C1 segment of cervical spinal cord (tissue), 14 donors: Measurements from ENCODE around the gene PLA2G4B.

Experiments used
- DNase-seq, 14 donors: peaks; one replicate each; lab custom pipeline; 2025; lab: John Stamatoyannopoulos, UW

The PLA2G4B gene

DNA sequence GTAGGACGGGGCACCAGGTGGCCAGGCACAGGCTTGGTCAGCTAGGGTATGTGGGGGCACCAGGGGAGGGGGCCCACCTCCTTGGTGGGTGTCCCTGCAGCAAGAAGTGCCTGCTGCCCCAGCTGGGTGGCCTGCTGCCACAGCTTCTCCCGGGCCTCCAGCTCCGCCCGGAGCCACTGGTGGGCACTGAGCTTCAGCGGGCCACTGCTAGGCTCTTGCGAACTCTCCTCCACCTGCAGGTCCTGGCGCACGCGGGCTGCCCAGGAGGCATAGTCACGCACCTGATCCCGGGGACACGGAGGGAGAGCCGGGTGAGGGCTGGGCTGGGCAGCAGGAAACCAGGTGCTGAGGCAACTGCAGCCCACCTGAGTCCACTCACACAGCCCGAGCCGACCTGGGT is 29.7 kb downstream of the PLA2G4B start:
- DNase-seq, result no peak

DNA sequence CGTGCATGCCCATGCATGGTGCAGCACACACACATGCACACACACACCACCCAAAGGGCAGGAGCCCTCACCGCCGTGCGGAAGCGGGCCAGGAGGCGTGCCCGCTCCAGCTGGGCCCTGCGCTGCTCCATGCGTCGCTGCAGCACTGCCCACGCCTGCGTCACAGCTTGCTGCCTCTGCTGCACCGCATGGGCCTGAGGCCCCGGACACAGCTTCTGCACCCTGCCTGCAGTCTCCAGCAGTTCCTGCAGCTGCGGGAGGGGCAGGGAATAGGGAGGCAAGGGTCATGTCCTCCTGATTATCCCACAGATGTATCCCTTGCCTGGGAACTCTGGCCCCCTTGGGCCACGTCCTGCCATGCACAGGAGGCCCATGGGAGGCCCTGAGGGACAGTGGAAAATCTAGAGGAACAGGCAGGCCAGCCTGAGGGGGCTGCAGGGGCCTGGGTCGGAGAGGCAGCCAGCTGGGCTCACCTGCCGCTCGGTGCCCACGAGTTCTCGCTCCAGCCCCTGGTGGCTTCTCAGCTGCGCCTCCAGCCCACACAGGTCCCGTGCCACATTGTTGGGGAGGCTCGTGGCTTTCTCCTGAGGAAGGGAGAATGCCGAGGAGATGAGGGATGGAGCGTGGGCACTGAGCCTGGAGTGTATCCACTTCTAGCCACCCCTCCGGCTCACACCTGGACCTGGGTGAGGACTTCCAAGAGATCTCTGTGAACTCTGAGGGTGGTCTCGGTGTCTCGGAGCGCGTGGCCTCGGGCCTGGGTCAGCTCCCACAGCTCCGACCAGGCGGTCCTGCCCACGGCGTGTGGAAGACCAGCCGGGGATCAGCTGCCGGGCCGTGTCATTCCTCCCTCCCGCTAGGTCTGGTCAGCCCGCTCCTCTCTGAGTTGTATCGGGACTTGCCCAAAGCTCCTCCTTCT is 31.4 kb downstream of the PLA2G4B start:
- no peak for DNase-seq

DNA sequence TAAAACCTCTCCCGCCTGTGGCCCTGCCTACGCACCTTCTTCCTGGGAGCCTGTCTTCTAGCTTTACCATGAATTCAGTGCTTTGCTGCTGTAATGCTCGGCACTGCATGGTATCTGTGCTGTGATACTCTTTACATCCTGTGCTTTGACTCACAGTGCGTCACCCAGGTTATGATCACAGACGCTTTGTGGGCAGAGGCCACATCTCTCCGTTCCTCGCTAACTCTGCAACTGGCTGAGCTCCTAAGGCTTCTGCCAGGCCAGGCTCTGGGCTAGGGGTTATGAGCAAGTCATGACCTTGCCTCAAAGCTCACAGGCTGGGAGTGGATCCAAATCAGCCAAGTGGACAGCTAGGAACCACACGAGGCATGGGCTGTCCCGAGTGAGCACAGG is 32.0 kb downstream of the PLA2G4B start:
- no peak for DNase-seq

DNA sequence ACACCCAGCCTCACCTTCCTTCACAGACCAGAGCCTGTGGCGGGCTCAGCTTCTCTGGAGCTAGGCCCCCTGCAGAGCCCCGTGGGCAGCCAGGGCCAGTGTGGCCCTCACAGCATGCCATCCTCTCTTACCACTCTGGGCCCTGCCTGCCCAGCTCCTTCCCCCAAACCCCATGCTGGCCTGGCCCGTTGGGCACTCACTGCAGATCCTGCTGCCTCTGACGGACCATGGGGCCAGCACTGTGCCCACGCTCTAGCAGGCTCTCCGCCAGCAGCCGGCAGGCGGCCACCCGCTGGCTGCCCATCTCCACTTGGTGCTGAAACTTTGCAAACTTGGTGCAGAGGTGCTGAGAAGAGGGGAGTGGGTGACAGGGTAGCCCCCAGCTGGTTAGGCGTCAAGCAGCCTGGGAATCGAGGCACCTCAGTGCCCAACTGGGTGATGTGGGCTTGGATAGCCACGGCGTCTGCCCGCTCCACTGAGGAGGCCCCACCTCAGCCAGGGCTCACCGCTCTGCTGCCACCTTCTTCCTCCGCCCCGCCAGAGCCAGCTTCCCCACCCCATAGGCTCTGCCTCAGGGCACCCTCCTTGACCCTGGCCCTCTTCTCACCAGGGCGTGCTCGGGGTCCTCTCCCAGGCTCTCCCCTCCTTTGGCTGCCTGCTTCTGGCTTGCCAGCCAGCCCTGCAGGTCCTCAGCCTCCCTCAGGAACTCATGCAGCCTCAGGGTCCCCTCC is 32.7 kb downstream of the PLA2G4B start:
- no peak for DNase-seq

DNA sequence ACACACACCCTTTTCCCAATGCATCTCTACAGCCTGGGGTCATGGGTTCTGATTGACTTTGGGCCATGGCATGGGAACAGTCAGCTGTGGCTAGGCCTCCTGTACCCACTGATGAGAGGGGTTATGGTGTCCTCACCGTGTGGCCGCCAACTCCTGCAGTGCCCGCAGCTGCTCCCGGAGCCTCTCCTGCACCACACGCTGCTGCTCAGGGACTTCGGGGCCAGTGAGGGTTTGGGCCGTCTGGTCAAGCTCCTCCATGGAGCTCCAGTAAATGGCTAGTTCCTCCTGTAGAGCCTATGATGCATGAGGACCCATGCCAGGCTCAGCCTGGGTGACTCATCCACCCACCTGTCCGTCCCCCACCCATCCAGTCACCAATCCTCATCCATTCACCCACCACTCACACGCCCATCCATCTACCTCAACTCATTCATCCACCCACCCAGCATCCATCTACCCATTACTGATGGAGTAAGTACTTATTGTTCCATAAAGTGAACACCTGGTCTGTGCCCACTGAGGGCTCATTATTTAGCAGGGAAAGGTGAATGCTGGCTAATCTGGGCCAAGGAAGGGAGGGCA is 33.6 kb downstream of the PLA2G4B start:
- DNase-seq, result no peak

DNA sequence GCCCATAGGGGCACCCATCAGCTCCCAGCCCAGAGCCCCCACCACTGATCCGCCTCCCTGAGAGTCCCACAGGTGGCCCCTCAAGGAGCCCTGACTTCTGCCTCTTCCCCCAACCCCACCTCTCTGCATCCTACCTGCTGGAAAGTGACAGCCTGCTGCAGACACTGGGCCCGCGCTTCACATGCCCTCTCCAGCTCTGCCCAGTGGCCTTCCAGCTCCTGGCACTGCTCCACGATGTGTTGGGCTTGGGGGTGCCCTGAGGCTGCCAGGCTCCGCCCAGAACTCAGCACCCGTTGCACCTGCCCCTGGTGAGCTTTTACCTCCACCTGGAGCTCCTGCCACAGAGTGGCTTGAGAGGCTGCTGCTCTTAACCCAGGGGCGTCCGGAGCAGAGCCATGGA is 35.1 kb downstream of the PLA2G4B start:
- DNase-seq, result no peak

DNA sequence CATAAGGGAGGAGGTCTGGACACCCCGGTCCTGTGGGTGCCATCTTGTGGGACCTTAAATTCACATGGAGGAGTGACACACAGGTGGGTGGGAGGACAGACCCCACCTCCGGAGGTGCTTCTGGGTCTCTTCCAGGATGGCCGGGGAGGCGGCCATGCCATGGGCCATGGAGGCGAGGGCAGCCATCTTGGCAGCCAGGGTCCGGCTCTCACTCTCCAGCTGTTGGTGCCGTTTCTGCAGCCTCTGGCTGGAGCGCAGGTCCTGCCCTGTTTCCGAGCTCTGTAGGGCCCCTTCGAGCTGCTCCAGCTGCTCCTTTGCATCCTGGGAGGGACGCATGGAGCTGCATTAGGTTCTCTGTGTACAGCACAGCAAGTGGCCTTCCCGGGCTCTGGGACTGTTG is 36.1 kb downstream of the PLA2G4B start:
- no peak for DNase-seq

DNA sequence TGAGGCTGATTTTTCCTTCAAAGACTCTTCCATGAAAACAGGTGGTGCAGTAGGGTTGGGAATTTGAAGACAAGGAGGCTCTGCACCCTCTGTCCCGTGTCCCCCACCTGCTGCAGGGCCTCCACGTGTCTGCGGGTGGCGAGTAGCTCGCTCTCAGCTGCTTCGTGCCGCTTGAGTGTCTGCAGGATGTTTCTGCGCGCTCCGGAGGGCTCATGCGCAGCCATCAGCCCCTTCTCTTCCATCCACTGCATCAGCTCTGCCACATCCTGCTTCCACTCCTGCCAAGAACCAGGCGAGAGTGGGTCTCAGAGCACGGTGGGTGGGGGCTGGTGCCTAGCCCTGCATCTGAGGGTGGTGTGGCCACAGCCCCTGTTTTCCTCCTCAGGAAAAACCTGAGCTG is 37.4 kb downstream of the PLA2G4B start:
- no peak for DNase-seq

DNA sequence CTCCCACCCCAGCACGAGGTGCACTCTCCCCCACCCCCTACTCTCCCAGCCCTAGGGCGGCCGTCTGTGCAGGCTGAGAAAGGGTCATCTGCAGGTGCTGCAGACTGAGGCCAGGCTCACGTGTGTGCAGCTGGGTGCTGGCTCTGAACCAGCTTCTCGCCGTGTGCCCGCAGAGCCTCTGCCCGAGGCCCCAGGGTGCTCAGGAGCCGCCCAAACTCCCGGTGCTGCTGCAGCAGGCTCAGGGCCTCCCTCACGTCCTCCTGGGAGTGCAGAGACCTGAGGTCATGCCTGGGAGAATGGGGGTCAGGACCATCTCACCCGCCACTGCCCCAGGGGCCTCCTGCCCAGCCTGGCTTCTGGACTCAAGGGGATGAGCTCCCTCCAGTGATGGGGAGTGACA is 38.0 kb downstream of the PLA2G4B start:
- DNase-seq, result no peak

DNA sequence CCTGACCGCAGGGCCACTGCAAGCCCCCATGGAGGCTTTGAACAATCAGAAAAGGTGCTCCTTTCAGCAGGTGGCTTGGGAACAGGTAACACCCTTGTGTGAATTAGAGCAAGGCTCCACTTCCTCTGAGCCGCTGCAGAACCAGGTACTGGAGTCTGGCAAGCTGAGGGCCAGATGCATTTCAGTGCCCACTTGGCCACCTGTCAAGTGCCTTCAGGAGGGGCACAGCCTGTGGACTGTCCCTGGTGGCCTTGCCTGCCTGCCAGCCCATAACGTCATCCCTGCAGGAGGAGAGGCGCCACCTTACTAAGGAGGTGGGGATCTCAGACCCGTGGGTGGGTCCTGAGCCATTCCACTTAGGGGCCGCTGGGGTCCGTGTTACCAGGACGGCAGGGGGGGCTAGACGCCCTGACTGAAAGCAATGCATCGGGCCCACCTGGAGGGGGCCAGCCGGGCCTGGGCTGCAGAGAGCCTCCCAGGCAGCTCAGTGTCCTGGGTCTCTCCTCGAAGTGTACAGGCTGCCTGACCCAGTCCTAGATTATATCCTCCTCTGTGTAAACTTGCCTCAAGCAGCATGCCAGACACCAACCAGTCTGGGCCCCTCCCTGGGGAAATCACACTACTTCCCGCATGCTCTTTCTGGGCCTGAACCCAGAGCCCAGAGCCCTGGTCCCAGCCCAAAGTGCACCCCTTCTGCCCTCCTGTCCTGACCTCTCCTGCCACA is 39.1 kb downstream of the PLA2G4B start:
- DNase-seq, result peak in 1 of 14 donors; percentile 35

DNA sequence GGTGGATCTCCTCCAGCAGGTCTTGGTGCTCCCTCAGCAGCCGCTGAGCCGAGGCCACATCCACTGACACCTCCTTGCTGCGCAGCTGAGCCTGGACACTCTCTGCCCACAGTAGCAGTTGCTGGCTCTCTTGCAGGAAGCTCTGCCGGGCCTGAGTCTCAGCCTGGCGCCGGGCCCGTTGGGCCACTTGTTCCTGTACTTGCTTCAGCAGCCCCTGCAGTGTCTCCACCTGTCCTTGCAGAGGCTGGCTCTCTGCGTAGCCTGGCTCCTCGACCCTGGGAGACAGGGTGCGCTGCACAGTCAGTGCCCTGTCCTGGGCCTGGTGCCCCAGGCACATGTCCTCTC is 39.7 kb downstream of the PLA2G4B start:
- DNase-seq, result peak in 3 of 14 donors; percentile 22 to 98 (median 50)

DNA sequence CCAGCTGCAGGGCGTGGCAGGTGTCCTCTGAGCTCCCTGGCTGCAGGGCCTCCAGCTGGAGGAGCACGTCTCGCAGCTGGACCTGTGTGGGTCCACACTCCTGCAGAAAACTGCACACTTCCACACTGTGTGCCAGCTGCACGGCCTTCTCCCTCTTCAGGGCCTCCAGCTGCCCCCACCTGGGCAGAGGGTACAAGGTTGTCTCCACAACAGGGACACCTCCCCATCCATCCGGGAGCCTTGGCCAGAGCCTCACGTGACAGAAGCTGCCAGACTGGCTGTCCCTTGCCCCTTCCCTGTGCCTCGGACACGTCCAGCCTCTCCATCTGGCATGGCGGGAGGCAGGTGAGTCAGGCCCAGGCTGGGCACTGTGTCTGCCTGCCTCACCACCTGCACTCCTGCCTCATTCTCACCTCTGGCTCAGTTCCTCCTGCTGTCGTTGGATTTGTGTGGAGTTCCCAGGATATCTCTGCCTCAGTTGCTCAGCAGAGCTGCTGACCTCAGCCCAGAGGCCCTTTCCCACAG is 40.7 kb downstream of the PLA2G4B start:
- DNase-seq, result peak in 1 of 14 donors; percentile 86

DNA sequence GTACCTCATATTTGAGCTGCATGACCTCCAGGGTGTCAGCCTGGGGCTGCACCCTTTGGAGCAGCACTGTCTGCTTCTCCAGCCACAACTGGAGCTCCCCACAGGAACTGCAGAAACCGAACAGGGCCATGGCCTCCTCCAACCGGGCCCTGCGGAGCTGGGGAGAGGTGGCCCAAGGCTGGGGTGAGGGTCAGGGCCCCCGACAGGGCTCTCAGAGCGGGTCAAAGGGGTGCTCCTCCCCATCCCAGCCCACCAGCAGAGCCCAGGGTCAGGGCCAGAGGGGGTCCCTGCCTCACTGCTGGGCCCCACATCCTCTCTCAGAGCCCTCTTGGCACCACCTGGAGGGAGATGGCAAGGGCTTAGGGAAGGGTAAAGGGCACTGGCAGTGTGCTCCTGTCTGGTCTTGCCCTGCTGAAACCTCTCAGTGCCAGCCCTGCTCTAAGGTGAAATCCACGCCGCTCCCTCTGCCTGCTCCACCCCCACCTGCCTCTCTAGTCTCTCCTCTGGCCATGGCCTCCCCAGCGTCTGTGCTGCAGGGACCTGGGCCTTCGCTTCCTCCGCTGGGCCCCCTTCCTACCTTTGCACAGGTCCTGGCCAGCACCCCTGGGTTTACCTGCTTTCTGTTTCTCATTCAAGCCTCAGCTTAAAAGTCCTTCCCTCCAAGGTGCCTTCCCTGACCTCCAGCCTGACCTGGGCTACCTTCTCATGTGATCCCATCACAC is 41.7 kb downstream of the PLA2G4B start:
- DNase-seq, result no peak

DNA sequence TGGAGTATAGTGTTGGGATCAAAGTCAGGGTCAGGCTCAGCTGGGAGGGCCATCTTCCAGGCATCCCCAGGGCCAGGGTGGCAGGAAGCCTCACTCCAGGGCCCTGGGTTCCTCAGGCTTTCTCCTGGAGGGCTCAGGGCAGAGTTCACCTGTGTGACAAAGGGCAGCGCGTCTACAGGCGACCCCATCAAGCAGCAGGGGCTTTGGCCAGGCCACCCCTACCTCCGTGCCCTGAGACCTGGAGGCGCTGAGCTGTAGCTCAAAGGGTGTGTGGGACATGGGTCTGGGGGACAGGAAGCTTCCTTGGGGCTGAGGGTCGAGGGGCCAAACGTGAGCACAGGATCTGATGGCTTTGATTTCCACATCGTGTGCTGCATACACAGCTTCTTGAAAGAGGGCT is 42.4 kb downstream of the PLA2G4B start:
- DNase-seq, result no peak

DNA sequence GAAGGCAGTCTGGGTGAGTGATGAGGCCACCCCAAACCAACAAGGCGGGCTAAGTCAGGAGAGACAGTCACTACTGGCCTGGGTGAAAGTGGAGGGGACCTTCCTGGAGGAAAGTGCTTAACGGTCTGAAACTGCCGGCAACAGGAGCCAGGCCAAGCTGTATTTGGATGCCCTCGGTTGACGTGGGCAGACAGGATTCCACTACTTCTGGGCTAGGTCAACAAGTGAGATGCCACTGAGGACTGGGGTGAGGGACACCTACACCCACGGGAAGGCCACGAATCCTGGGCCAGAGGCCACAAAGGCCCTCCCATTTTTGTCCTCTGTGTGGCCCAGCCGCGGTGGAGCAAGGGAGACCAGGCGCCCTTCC is 42.9 kb downstream of the PLA2G4B start:
- peak in 1 of 14 donors; percentile 43 for DNase-seq

DNA sequence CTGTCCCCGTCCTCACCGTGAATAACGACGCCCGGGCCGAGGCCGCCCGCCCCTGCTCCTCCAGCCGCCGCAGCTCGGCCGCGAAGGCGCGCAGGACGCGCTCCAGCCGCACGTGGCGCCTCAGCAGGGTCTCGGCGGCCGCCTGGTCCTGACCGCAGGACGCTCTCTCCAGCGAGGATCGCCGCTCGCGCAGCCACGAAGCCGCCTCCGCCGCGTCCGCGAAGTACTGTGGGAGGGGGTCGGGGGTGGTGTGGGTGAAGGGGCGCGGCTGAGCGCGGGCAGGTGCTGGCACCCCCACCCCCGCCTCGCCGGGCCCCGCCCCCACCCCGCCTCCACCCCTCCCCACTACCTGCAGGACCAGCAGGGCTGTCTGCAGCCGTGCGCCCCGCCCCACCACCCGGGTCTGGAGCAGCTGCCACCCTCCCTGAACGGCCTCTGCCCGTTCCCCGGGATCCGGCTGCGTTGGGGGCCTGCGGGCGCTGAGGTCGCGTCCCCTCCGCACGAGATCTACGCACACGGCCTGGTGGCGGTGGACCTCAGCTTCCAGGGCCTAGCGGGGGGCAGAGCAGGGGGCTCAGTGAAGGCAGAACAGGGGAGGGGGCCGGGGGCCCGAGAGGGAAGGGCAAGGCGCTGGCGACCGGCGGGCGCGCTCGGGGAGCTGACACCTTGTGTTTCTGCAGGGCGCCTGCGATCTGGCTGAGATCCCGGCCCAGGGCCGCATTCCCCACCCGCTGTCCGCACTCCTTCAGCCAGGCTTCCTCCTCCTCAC is 43.5 kb downstream of the PLA2G4B start:
- peak in 1 of 14 donors; percentile 68 for DNase-seq

DNA sequence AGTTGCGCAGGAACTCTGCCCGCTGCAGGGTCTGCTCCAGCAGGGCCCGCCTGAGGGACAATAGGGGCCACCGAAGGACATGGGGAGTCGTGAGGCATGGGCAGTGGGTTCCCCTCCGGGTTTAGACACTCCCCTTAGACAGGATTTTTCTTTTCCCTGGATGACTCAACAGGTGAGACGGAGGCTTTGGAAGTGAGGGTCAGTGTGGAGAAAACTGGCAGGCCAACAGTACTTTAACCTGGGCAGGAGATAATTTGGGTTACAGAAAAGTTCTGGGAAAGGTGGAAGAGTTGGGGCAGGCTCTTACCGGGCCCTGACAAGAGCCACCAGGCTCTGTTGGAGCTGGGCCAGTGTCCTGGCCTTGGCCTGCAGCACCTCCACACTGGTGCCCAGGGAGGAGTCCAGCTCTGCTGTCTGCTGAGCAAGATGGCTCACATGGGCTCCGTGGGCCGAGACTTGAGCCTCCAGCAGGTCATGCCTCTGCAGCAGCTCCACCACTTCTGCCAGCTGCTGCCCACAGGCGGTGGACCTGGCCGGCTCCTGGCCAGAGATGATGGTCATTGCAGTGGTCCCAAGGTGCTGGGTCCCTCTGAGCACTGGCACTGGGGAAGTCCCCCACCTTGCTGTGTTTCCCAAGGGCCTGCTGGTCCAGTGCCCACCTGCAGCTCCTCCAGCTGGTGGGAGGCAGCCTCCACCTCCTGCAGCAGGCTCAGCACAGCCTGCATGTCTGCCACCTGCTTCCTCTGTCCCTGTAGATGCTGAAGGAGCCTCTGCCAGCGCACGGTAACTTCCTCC is 44.2 kb downstream of the PLA2G4B start:
- DNase-seq, result peak in 1 of 14 donors; percentile 68

DNA sequence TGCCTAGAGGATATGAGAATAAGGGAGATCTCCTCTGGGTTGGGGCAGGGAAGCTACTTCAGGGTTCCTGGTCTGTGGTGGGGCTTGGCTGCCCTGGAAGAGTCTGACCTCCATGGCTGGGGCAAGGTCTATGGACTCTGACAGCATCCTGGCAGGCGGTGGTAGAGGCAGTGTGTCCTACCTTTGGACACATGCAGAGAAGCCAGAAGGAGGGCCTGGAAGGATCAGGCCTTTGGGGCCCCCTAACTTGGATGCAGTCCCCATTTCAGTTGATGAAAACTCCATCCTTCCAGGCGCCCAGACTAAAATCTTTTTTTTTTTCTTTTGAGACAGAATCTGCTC is 44.8 kb downstream of the PLA2G4B start:
- DNase-seq, result peak in 1 of 14 donors; percentile 59

DNA sequence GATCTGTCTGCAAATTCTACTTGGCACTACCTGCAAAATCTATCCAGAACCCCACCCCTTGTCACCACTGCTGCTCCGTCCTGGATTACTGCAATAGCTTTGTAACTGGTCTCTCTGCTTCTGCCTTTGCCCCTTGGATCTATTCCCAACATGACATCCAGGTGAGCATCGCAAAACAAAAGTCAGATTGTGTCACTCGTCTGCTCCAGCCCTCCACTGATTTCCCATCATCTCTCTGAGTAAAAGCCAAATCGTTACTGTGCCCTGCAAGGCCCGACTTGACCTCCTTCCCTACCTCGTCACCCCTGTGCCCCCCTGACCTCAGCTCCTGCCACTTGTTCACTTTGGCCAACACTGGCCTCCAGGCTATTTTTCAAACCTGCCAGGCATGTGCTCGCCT is 45.8 kb downstream of the PLA2G4B start:
- no peak for DNase-seq

DNA sequence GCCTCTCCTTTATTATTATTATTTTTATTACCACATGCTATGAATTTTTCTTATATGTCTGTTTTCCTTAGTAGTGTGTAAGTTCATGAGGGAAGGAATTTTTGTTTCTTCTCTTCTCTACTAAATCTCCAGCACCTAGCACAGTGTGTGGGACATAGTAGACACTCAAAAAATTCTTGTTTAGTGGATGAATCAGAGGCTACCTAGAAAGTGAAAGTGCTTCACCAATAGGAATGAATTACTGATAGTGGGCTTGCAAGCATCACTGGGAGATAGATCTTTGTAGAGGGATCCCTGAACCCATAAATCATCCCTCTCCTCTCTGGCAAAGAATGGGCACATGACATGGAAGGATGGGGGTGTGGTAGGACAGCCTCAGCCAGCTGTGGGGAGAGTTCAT is 46.7 kb downstream of the PLA2G4B start:
- no peak for DNase-seq
